ENCODE data around the gene DLG2. TPM values are rescaled to one million over a fixed set of nuclear protein-coding genes. Genes with fewer than 3 reads are reported as not detected.
A peak's percentile ranks its signal among the peaks of the same experiment; 100 is the strongest.

Gene DLG2
- total and polyA plus RNA-seq, 2 donors (not counting 3 experiments of a cell fraction or from before 2014, with no cell fraction given), result 0.15 to 1.1 TPM

- no peak overlapping the region for H3K4me3 ChIP-seq (replicated peaks in 1 of 3; ENCODE audit: insufficient read depth in 1 of 3, low read depth in 1 of 3, low read length in 3 of 3)
- BruUV-seq (replicated peaks), result no TSS peak
- TF ChIP-seq MAX (IDR thresholded peaks at IDR 0.05; ENCODE audit: insufficient read depth, insufficient read length) (no peak), POLR2AphosphoS5 (IDR thresholded peaks at IDR 0.05; ENCODE audit: insufficient read depth, low read depth, low read length) (no peak), GATA2 (IDR thresholded peaks at IDR 0.05; ENCODE audit: insufficient read depth, insufficient read length, low read depth, low read length) (no peak), JUN (IDR thresholded peaks at IDR 0.05; ENCODE audit: borderline replicate concordance, insufficient read depth, insufficient read length, low read depth) (no peak)
- no peak overlapping the region for H3K27ac ChIP-seq (ENCODE audit: insufficient read depth, low read depth, low read length)
- no peaks in the 10 kb centered on the region for H3K36me3 ChIP-seq (ENCODE audit: control insufficient read depth in 2 of 2, extremely low read depth in 1 of 2, insufficient read depth in 2 of 2, low read length in 2 of 2)
- H2AFZ ChIP-seq (ENCODE audit: low read depth, low read length), result no peak overlapping the region
- H3K9me1 ChIP-seq (replicated peaks; ENCODE audit: control insufficient read depth, extremely low read depth, insufficient read depth, low read length), result no peaks in the 10 kb centered on the region
- H3K9ac ChIP-seq (replicated peaks; ENCODE audit: extremely low read depth, insufficient read depth, low read length), result no peak overlapping the region
- no peaks in the 10 kb centered on the region for H3K79me2 ChIP-seq (ENCODE audit: control insufficient read depth, insufficient read depth, low read length)
- CTCF ChIA-PET, result no interaction called here
- no peak for FAIRE-seq
- peak; percentile 1 for DNase-seq (ENCODE audit: low read depth, low spot score)
- POLR2A ChIA-PET, result no interaction called here
- no peak overlapping the region for H3K4me2 ChIP-seq (ENCODE audit: insufficient read depth, low read length)
- intact Hi-C loops (cut with micrococcal nuclease), result no loop called here
- H3K9me3 ChIP-seq (replicated peaks; ENCODE audit: control insufficient read depth, insufficient read depth, low read length), result no peaks in the 10 kb centered on the region
- no peaks in the 10 kb centered on the region for H3K27me3 ChIP-seq (ENCODE audit: control insufficient read depth in 2 of 2, insufficient read depth in 2 of 2, low read length in 2 of 2)
- H4K20me1 ChIP-seq (replicated peaks; ENCODE audit: control insufficient read depth, extremely low read depth, insufficient read depth, low read length), result no peaks in the 10 kb centered on the region
- dilution Hi-C loops (cut with MboI; ENCODE audit: extremely low pct_ligation_motif_present, low sequenced_read_pairs), result no loop called here
- H3K4me1 ChIP-seq (ENCODE audit: control insufficient read depth, extremely low read depth, insufficient read depth, low read length), result no peaks in the 10 kb centered on the region
Observed at GRCh38 chr11:83691451-83691950, 1935.6 kb downstream of the DLG2 start.

GRCh38 chr11:83689144-83689780, 1937.9 kb downstream of the DLG2 start:
- H3K9ac ChIP-seq (replicated peaks; ENCODE audit: extremely low read depth, insufficient read depth, low read length), result no peak overlapping the region
- no peak for TF ChIP-seq POLR2A (IDR thresholded peaks at IDR 0.05; ENCODE audit: low read depth, low read length)
- no peak for TF ChIP-seq FOS (IDR thresholded peaks at IDR 0.05; ENCODE audit: borderline replicate concordance, insufficient read depth, low read length)
- no peak for TF ChIP-seq JUN (IDR thresholded peaks at IDR 0.05; ENCODE audit: borderline replicate concordance, insufficient read depth, insufficient read length, low read depth)
- no peak for TF ChIP-seq POLR2AphosphoS5 (IDR thresholded peaks at IDR 0.05; ENCODE audit: insufficient read depth, low read depth, low read length)
- no peak for TF ChIP-seq MYC (IDR thresholded peaks at IDR 0.05; ENCODE audit: low read depth, low read length)
- no peak for TF ChIP-seq GATA2 (IDR thresholded peaks at IDR 0.05; ENCODE audit: insufficient read depth, insufficient read length, low read depth, low read length)
- TF ChIP-seq EZH2 (IDR thresholded peaks at IDR 0.05; ENCODE audit: borderline replicate concordance, low read depth, low read length, severe bottlenecking), result no peak
- no peak for TF ChIP-seq MAX (IDR thresholded peaks at IDR 0.05; ENCODE audit: insufficient read depth, insufficient read length)
- TF ChIP-seq CTCF (IDR thresholded peaks at IDR 0.05; ENCODE audit: extremely low read depth in 1 of 2, insufficient read depth in 1 of 2, low read depth in 1 of 2, low read length in 2 of 2), result no peak
- intact Hi-C loops (cut with micrococcal nuclease) (no loop called here), dilution Hi-C loops (cut with MboI; ENCODE audit: extremely low pct_ligation_motif_present, low sequenced_read_pairs) (no loop called here)
- no peaks in the 10 kb centered on the region for H4K20me1 ChIP-seq (replicated peaks; ENCODE audit: control insufficient read depth, extremely low read depth, insufficient read depth, low read length)
- H3K27me3 ChIP-seq (ENCODE audit: control insufficient read depth in 2 of 2, insufficient read depth in 2 of 2, low read length in 2 of 2), result no peaks in the 10 kb centered on the region
- DNase-seq (ENCODE audit: low read depth, low spot score) (no peak), FAIRE-seq (no peak)
- no peaks in the 10 kb centered on the region for H3K9me1 ChIP-seq (replicated peaks; ENCODE audit: control insufficient read depth, extremely low read depth, insufficient read depth, low read length)
- no peaks in the 10 kb centered on the region for H3K36me3 ChIP-seq (ENCODE audit: control insufficient read depth in 2 of 2, extremely low read depth in 1 of 2, insufficient read depth in 2 of 2, low read length in 2 of 2)
- no peaks in the 10 kb centered on the region for H3K4me1 ChIP-seq (ENCODE audit: control insufficient read depth, extremely low read depth, insufficient read depth, low read length)
- H3K4me3 ChIP-seq (replicated peaks in 1 of 3; ENCODE audit: insufficient read depth in 1 of 3, low read depth in 1 of 3, low read length in 3 of 3), result no peak overlapping the region
- no peak overlapping the region for H3K4me2 ChIP-seq (ENCODE audit: insufficient read depth, low read length)
- H3K79me2 ChIP-seq (ENCODE audit: control insufficient read depth, insufficient read depth, low read length), result no peaks in the 10 kb centered on the region
- H3K9me3 ChIP-seq (replicated peaks; ENCODE audit: control insufficient read depth, insufficient read depth, low read length), result no peaks in the 10 kb centered on the region
- ChIA-PET POLR2A (no interaction called here), CTCF (no interaction called here)
- H2AFZ ChIP-seq (ENCODE audit: low read depth, low read length), result no peak overlapping the region
- no TSS peak for BruUV-seq (replicated peaks)
- no peak overlapping the region for H3K27ac ChIP-seq (ENCODE audit: insufficient read depth, low read depth, low read length)
